Adrenal gland (tissue), 5 donors: ENCODE measurements around the gene PACS1.
"Not testable (repeated sequence)": the region's sequence is repeated elsewhere in the genome, so short reads cannot be mapped to it uniquely, and the experiment has no call there.

Source experiments
- POLR2A ChIP-seq, 2 donors: fragments of 450-650 bp; IDR thresholded peaks; one replicate each; pipeline ENCODE4 v1.6.1; 2017; ENCODE audit warnings: antibody characterized with exemption in 2 of 2, mild to moderate bottlenecking in 2 of 2, moderate library complexity in 1 of 2
- TF ChIP-seq, protein P1 (sequence below), 6 experiments: fragments of 450-650 bp in 4 of 6; fragments of 200-600 bp in 2 of 6; sonication (generic) in 1 of 6; IDR thresholded peaks; 1 replicate in 5 of 6; 2 replicates in 1 of 6; pipeline versions ENCODE4 v1.5.1 to v1.8.0; 2016 to 2021; ENCODE audit warnings: antibody characterized with exemption in 6 of 6, mild to moderate bottlenecking in 2 of 6, moderate library complexity in 1 of 6
- donor health status: DM: no; HTN: no; CAD: no.

DNA sequence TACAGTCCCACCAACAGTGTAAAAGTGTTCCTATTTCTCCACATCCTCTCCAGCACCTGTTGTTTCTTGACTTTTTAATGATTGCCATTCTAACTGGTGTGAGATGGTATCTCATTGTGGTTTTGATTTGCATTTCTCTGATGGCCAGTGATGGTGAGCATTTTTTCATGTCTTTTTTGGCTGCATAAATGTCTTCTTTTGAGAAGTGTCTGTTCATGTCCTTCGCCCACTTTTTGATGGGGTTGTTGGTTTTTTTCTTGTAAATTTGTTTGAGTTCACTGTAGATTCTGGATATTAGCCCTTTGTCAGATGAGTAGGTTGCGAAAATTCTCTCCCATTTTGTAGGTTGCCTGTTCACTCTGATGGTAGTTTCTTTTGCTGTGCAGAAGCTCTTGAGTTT, 22.1 kb downstream of the PACS1 start:
- TF ChIP-seq, protein P1, sequence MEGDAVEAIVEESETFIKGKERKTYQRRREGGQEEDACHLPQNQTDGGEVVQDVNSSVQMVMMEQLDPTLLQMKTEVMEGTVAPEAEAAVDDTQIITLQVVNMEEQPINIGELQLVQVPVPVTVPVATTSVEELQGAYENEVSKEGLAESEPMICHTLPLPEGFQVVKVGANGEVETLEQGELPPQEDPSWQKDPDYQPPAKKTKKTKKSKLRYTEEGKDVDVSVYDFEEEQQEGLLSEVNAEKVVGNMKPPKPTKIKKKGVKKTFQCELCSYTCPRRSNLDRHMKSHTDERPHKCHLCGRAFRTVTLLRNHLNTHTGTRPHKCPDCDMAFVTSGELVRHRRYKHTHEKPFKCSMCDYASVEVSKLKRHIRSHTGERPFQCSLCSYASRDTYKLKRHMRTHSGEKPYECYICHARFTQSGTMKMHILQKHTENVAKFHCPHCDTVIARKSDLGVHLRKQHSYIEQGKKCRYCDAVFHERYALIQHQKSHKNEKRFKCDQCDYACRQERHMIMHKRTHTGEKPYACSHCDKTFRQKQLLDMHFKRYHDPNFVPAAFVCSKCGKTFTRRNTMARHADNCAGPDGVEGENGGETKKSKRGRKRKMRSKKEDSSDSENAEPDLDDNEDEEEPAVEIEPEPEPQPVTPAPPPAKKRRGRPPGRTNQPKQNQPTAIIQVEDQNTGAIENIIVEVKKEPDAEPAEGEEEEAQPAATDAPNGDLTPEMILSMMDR (IDR thresholded peaks at IDR 0.05): not testable (repeated sequence)
- not testable (repeated sequence) for TF ChIP-seq POLR2A (IDR thresholded peaks at IDR 0.05)
